ENCODE measurements around the gene PIWIL4.

DNA sequence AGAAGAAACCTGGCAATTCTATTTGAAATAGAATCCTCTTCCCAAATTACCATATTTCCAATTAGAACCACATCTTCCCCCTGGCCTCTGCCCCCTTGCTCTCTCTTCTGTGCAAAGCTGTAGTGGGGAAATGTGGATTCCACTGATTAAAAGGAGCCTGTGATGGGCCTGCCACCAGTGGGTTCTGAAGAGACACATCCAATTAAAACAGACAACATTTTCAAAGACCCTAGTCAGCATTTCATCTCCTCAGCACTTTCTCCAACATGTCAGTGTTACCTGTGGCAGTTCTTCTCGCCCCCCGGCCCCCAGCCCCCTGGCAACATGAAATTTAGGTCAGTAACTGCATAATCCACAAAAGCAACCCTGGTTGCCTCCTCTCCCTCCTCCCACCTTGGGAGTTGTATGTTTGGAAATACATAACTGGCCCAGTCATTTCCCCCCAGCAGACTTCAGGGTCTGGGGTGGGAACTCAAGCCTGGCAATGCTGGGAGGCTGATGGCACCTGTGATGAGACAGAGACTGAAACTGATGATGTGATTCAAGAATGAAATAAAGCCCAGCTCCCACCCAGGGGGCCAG is 101.1 kb downstream of the PIWIL4 start:
- TF ChIP-seq, protein P1, sequence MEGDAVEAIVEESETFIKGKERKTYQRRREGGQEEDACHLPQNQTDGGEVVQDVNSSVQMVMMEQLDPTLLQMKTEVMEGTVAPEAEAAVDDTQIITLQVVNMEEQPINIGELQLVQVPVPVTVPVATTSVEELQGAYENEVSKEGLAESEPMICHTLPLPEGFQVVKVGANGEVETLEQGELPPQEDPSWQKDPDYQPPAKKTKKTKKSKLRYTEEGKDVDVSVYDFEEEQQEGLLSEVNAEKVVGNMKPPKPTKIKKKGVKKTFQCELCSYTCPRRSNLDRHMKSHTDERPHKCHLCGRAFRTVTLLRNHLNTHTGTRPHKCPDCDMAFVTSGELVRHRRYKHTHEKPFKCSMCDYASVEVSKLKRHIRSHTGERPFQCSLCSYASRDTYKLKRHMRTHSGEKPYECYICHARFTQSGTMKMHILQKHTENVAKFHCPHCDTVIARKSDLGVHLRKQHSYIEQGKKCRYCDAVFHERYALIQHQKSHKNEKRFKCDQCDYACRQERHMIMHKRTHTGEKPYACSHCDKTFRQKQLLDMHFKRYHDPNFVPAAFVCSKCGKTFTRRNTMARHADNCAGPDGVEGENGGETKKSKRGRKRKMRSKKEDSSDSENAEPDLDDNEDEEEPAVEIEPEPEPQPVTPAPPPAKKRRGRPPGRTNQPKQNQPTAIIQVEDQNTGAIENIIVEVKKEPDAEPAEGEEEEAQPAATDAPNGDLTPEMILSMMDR (IDR thresholded peaks at IDR 0.05): no peak
- no peak for TF ChIP-seq POLR2A (IDR thresholded peaks at IDR 0.05)
